K562 (cell line): Measurements from ENCODE around the gene NSUN2. TPM values are rescaled to one million over a fixed set of nuclear protein-coding genes. Genes with fewer than 3 reads are reported as not detected.

Experiments
- ATAC-seq: fragments of 200-7000 bp; cut with Tn5 transposase; 3 replicates; pipeline ENCODE4 v1.9.1; 2020; ENCODE audit warnings: moderate library complexity
- BruUV-seq: library from RNA; stranded (reverse); fragments of 400-500 nt; replicated peaks from 2 replicates; lab custom pipeline; 2021; lab: Mats Ljungman, UMichigan
- CTCF ChIA-PET: fragments of 300-600 bp; formaldehyde crosslinking; extraction: SDS; loops from one replicate; lab custom pipeline; 2021; ENCODE audit warnings: low intra/inter-chr PET ratio; lab: Yijun Ruan, JAX
- POLR2A ChIA-PET: fragments of 300-600, 350-650 bp; sonication (Branson Sonifier 250); formaldehyde crosslinking; extraction: SDS; loops from one replicate; lab custom pipeline; 2021; ENCODE audit warnings: antibody characterized with exemption, inconsistent platforms; lab: Yijun Ruan, JAX
- DNase-seq, 4 experiments: peaks; one replicate each; pipeline versions ENCODE4 v3.0.0 to v3.0.0-alpha.2; 2011 to 2018; ENCODE audit warnings: low spot score in 3 of 4, mixed read lengths in 3 of 4; ENCODE audit errors: extremely low read depth in 1 of 4
- FAIRE-seq: peaks from 2 replicates; lab custom pipeline; 2011; peaks lifted over from hg19 to GRCh38; lab: Jason Lieb, UNC
- H2AFZ ChIP-seq: 2 replicates; pipeline ENCODE4 v1.6.0; 2011; ENCODE audit warnings: low read depth, low read length, control low read depth, inconsistent platforms
- H3K27ac ChIP-seq: fragments of 200-600 bp; 3 replicates; pipeline ENCODE4 v1.8.0; 2011; ENCODE audit warnings: low read depth, mild to moderate bottlenecking, control low read depth, inconsistent platforms, low read length, moderate library complexity, mixed read lengths; ENCODE audit errors: extremely low read depth
- H3K27me3 ChIP-seq, 2 experiments: fragments of 300-600 bp in 1 of 2; 2 replicates in 1 of 2; 3 replicates in 1 of 2; pipeline versions ENCODE4 v1.6.0 to v1.8.0; 2011; ENCODE audit warnings: inconsistent platforms in 2 of 2, low read length in 2 of 2, mild to moderate bottlenecking in 1 of 2, mixed read lengths in 1 of 2, moderate library complexity in 1 of 2; ENCODE audit not compliant: control insufficient read depth in 2 of 2, insufficient read depth in 2 of 2
- H3K36me3 ChIP-seq: fragments of 300-600 bp; 3 replicates; pipeline ENCODE4 v1.8.0; 2011; ENCODE audit warnings: mild to moderate bottlenecking, low read length, inconsistent platforms; ENCODE audit not compliant: control insufficient read depth, insufficient read depth
- H3K4me1 ChIP-seq, 2 experiments: fragments of 200-600 bp in 1 of 2; replicated peaks in 1 of 2; 2 replicates in 1 of 2; 3 replicates in 1 of 2; pipeline versions ENCODE4 v1.5.1 to v1.8.0; 2011; ENCODE audit warnings: inconsistent platforms in 2 of 2, low read length in 2 of 2, mild to moderate bottlenecking in 1 of 2, mixed read lengths in 1 of 2, moderate library complexity in 1 of 2; ENCODE audit not compliant: control insufficient read depth in 2 of 2, insufficient read depth in 2 of 2
- H3K4me2 ChIP-seq: 2 replicates; pipeline ENCODE4 v1.6.1; 2011; ENCODE audit warnings: low read length, control low read depth, inconsistent platforms, mixed read lengths; ENCODE audit not compliant: insufficient read depth
- H3K4me3 ChIP-seq: fragments of 200-600 bp; sonication (generic), shearing (Covaris generic); 2 replicates; pipeline ENCODE4 v1.5.1; 2016; ENCODE audit warnings: control low read depth, inconsistent platforms
- H3K79me2 ChIP-seq: fragments of 200-600 bp; 3 replicates; pipeline ENCODE4 v1.8.0; 2011; ENCODE audit warnings: low read length, inconsistent platforms; ENCODE audit not compliant: control insufficient read depth, insufficient read depth
- H3K9ac ChIP-seq, 2 experiments: 2 replicates each; pipeline versions ENCODE4 v1.6.0 to v1.6.1; 2011; ENCODE audit warnings: low read depth in 2 of 2, low read length in 2 of 2, control low read depth in 1 of 2, inconsistent platforms in 1 of 2, mild to moderate bottlenecking in 1 of 2, mixed read lengths in 1 of 2; ENCODE audit not compliant: insufficient read depth in 1 of 2
- H3K9me1 ChIP-seq: one replicate; pipeline ENCODE4 v1.6.0; 2011; ENCODE audit warnings: inconsistent platforms, mild to moderate bottlenecking, low read length, moderate library complexity; ENCODE audit not compliant: control insufficient read depth, insufficient read depth
- H3K9me3 ChIP-seq: replicated peaks from 2 replicates; pipeline ENCODE4 v1.5.1; 2011; ENCODE audit warnings: low read depth, low read length, inconsistent platforms; ENCODE audit not compliant: control insufficient read depth, insufficient read depth
- H4K20me1 ChIP-seq: replicated peaks from 2 replicates; pipeline ENCODE4 v1.6.1; 2011; ENCODE audit warnings: low read length, inconsistent platforms, mixed read lengths; ENCODE audit not compliant: control insufficient read depth, insufficient read depth
- CEBPZ ChIP-seq: fragments of 150-350 bp; IDR thresholded peaks from 2 replicates; pipeline ENCODE4 v1.6.1; 2014; ENCODE audit warnings: low read depth, mild to moderate bottlenecking, low read length, borderline replicate concordance
- GATA2 ChIP-seq: sonication (generic); formaldehyde crosslinking; IDR thresholded peaks from 2 replicates; pipeline ENCODE4 v1.4.0; 2020; ENCODE audit warnings: mild to moderate bottlenecking, missing genetic modification reagents
- MEF2A ChIP-seq: IDR thresholded peaks from 2 replicates; pipeline ENCODE4 v1.6.1; 2011; ENCODE audit warnings: low read depth, mild to moderate bottlenecking, low read length, moderate library complexity; ENCODE audit not compliant: control insufficient read depth
- ZNF174 ChIP-seq: fragments of 250-450 bp; sonication (Bioruptor Pico); IDR thresholded peaks from 2 replicates; pipeline ENCODE4 v1.4.0; 2020; ENCODE audit warnings: mild to moderate bottlenecking
- WGBS: fragments of 100-300 bp; shearing (Covaris generic); methylation state at CpG from one replicate; pipeline ENCODE4 v1.1.6; 2016; ENCODE audit warnings: low coverage, mixed read lengths; ENCODE audit not compliant: insufficient coverage; ENCODE audit errors: missing lambda C conversion rate; 5-methylcytosine and 5-hydroxymethylcytosine counted together
- in situ Hi-C: fragments of 300-500 bp; cut with MboI; formaldehyde crosslinking; loops from 4 replicates; pipeline ENCODE4 v1.15.0; 2018; ENCODE audit warnings: inconsistent platforms, mixed read lengths
- intact Hi-C: fragments of 100-400 bp; cut with micrococcal nuclease; formaldehyde crosslinking; loops from 2 replicates; pipeline ENCODE4 v1.14.2; 2022
- polyA plus RNA-seq, 8 experiments: library from polyadenylated mRNA; depleted of rRNA in 4 of 8; stranded (reverse) in 5 of 8; unstranded in 3 of 8; fragments of >200 nt; fragmentation: Nextera tagmentation in 2 of 8; fragmentation: Illumina TruSeq in 1 of 8; extraction: Ambion mirVana in 2 of 8; extraction: Trizol in 1 of 8; gene quantifications; 2 replicates each; pipeline versions ENCODE4 v1.2.1 to v1.2.3, GENCODE V29; 2011 to 2014; ENCODE audit warnings: inconsistent platforms in 1 of 8, missing spikeins in 1 of 8
- total RNA-seq, 7 experiments: library from RNA; depleted of rRNA in 6 of 7; stranded (reverse); fragments of >200 nt in 6 of 7; fragmentation: Illumina TruSeq in 2 of 7; extraction: Trizol in 2 of 7; gene quantifications; 2 replicates each; pipeline versions ENCODE4 v1.2.1 to v1.2.3, GENCODE V29; 2011 to 2021; ENCODE audit warnings: low replicate concordance in 1 of 7
- TF ChIP-seq, protein P1 (sequence below): IDR thresholded peaks from 2 replicates; pipeline ENCODE4 v1.6.1; 2012; ENCODE audit warnings: low read depth, low read length, improper control_type of control experiment, borderline replicate concordance
- TF ChIP-seq, protein P2 (sequence below): sonication (generic); formaldehyde crosslinking; IDR thresholded peaks from 2 replicates; pipeline ENCODE4 v1.8.1; 2023; ENCODE audit warnings: mild to moderate bottlenecking, missing genetic modification reagents
- TF ChIP-seq, protein P3 (sequence below): sonication (generic); formaldehyde crosslinking; IDR thresholded peaks from 2 replicates; pipeline ENCODE4 v1.8.0; 2022; ENCODE audit warnings: missing genetic modification reagents, mild to moderate bottlenecking, moderate library complexity, borderline replicate concordance
- TF ChIP-seq, protein P4 (sequence below), 2 experiments: fragments of 200-800 bp in 1 of 2; sonication (Bioruptor generic) in 1 of 2; sonication (generic) in 1 of 2; formaldehyde crosslinking in 1 of 2; IDR thresholded peaks in 1 of 2; conservative IDR thresholded peaks in 1 of 2; 2 replicates each; pipeline versions ENCODE4 v1.5.0 to v1.6.1; 2016 to 2020; ENCODE audit warnings: missing compliant biosample characterization in 1 of 2, missing genetic modification characterization in 1 of 2, missing genetic modification reagents in 1 of 2
- TF ChIP-seq, protein P5 (sequence below): fragments of 450-650 bp; formaldehyde crosslinking; IDR thresholded peaks from 2 replicates; pipeline ENCODE4 v1.4.0; 2022; ENCODE audit warnings: missing genetic modification characterization

The NSUN2 gene
- total and polyA plus RNA-seq, 9 of the 15 experiments (the other 6 are each of a cell fraction or from before 2014, with no cell fraction given), result 9.2 to 167 (median 127) TPM

DNA sequence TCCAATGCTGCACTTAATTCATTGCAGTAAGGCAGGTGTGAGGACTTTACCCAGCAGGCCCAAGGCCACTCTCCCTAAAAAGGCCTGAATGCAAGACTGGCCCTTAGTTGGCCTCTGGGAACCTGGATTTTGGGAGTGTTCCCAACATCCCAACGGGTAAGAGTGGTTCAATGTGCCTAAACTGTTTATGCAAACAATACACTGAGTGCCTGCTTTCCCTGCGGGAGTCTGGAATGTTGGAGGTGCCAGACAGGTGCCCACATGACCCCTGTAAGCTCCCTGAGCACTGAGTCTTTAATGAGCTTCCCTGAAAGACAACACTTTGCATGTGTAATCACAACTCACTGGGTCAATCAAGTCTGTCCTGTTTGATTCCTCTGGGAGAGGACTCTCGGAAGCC is 37.4 kb downstream of the NSUN2 start:
- FAIRE-seq, result no peak
- ChIA-PET CTCF (no interaction called here), POLR2A (no interaction called here)
- Histone ChIP-seq H3K4me3 (no peak overlapping the region), H3K9me1 (no peaks in the 10 kb centered on the region), H3K27ac (no peak overlapping the region), H2AFZ (no peak overlapping the region), H3K27me3 (no peaks in the 10 kb centered on the region), H3K4me1 (peaks cover 0 to 4% of the 10 kb centered on the region in 2 experiments; a peak in 2 of 5 replicates), H4K20me1 (no peaks in the 10 kb centered on the region), H3K9ac (no peak overlapping the region), H3K4me2 (no peak overlapping the region), H3K36me3 (peaks cover 44% of the 10 kb centered on the region), H3K79me2 (no peaks in the 10 kb centered on the region), H3K9me3 (no peaks in the 10 kb centered on the region)
- no peak for ATAC-seq
- DNase-seq, result no peak
- intact Hi-C loops (no loop called here), in situ Hi-C loops (no loop called here)
- BruUV-seq, result no TSS peak
- WGBS, result 73% methylated on average over 3 of the region's 3 CpGs
- TF ChIP-seq, protein P1, sequence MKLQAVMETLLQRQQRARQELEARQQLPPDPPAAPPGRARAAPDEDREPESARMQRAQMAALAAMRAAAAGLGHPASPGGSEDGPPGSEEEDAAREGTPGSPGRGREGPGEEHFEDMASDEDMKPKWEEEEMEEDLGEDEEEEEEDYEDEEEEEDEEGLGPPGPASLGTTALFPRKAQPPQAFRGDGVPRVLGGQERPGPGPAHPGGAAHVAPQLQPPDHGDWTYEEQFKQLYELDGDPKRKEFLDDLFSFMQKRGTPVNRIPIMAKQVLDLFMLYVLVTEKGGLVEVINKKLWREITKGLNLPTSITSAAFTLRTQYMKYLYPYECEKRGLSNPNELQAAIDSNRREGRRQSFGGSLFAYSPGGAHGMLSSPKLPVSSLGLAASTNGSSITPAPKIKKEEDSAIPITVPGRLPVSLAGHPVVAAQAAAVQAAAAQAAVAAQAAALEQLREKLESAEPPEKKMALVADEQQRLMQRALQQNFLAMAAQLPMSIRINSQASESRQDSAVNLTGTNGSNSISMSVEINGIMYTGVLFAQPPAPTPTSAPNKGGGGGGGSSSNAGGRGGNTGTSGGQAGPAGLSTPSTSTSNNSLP, result no peak
- no peak for TF ChIP-seq GATA2 (CRISPR knock-in tag)
- no peak for TF ChIP-seq CEBPZ
- TF ChIP-seq ZNF174 (CRISPR knock-in tag), result no peak
- TF ChIP-seq, protein P2, sequence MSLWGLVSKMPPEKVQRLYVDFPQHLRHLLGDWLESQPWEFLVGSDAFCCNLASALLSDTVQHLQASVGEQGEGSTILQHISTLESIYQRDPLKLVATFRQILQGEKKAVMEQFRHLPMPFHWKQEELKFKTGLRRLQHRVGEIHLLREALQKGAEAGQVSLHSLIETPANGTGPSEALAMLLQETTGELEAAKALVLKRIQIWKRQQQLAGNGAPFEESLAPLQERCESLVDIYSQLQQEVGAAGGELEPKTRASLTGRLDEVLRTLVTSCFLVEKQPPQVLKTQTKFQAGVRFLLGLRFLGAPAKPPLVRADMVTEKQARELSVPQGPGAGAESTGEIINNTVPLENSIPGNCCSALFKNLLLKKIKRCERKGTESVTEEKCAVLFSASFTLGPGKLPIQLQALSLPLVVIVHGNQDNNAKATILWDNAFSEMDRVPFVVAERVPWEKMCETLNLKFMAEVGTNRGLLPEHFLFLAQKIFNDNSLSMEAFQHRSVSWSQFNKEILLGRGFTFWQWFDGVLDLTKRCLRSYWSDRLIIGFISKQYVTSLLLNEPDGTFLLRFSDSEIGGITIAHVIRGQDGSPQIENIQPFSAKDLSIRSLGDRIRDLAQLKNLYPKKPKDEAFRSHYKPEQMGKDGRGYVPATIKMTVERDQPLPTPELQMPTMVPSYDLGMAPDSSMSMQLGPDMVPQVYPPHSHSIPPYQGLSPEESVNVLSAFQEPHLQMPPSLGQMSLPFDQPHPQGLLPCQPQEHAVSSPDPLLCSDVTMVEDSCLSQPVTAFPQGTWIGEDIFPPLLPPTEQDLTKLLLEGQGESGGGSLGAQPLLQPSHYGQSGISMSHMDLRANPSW (CRISPR knock-in tag), result no peak
- TF ChIP-seq, protein P3, sequence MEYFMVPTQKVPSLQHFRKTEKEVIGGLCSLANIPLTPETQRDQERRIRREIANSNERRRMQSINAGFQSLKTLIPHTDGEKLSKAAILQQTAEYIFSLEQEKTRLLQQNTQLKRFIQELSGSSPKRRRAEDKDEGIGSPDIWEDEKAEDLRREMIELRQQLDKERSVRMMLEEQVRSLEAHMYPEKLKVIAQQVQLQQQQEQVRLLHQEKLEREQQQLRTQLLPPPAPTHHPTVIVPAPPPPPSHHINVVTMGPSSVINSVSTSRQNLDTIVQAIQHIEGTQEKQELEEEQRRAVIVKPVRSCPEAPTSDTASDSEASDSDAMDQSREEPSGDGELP, result no peak
- no peak for TF ChIP-seq MEF2A
- TF ChIP-seq, protein P4, sequence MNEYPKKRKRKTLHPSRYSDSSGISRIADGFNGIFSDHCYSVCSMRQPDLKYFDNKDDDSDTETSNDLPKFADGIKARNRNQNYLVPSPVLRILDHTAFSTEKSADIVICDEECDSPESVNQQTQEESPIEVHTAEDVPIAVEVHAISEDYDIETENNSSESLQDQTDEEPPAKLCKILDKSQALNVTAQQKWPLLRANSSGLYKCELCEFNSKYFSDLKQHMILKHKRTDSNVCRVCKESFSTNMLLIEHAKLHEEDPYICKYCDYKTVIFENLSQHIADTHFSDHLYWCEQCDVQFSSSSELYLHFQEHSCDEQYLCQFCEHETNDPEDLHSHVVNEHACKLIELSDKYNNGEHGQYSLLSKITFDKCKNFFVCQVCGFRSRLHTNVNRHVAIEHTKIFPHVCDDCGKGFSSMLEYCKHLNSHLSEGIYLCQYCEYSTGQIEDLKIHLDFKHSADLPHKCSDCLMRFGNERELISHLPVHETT (CRISPR knock-in tag; conservative IDR thresholded peaks at IDR 0.05 in 1 of 2, IDR thresholded peaks at IDR 0.05 in 1 of 2), result no peak
- TF ChIP-seq, protein P5, sequence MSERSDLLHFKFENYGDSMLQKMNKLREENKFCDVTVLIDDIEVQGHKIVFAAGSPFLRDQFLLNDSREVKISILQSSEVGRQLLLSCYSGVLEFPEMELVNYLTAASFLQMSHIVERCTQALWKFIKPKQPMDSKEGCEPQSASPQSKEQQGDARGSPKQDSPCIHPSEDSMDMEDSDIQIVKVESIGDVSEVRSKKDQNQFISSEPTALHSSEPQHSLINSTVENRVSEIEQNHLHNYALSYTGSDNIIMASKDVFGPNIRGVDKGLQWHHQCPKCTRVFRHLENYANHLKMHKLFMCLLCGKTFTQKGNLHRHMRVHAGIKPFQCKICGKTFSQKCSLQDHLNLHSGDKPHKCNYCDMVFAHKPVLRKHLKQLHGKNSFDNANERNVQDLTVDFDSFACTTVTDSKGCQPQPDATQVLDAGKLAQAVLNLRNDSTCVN (CRISPR knock-in tag), result no peak
